Panc1 (cell line): Measurements from ENCODE around the gene CYB5B. TPM values are rescaled to one million over a fixed set of nuclear protein-coding genes. Genes with fewer than 3 reads are reported as not detected.
A peak's percentile ranks its signal among the peaks of the same experiment; 100 is the strongest.

Experiments used
- ATAC-seq: fragments of 200-7000 bp; cut with Tn5 transposase; 2 replicates; pipeline ENCODE4 v1.9.1; 2020; ENCODE audit warnings: mild to moderate bottlenecking, moderate library complexity
- BruUV-seq: library from RNA; stranded (reverse); fragments of 400-500 nt; replicated peaks from 2 replicates; lab custom pipeline; 2021; lab: Mats Ljungman, UMichigan
- CTCF ChIA-PET: fragments of 300-600 bp; sonication (Branson Sonifier 250); formaldehyde crosslinking; loops from one replicate; lab custom pipeline; 2022; ENCODE audit warnings: antibody characterized with exemption; lab: Charles Lee
- POLR2A ChIA-PET: fragments of 300-600 bp; sonication (Branson Sonifier 250); formaldehyde crosslinking; loops from one replicate; lab custom pipeline; 2022; ENCODE audit warnings: antibody characterized with exemption; lab: Charles Lee
- DNase-seq: peaks from one replicate; pipeline ENCODE4 v3.0.0-alpha.2; 2010; ENCODE audit warnings: low read depth, low spot score
- H3K27ac ChIP-seq: 2 replicates; pipeline ENCODE4 v1.5.1; 2011; ENCODE audit warnings: mild to moderate bottlenecking, low read length, inconsistent platforms
- H3K27me3 ChIP-seq: fragments of 200-500 bp; sonication (Bioruptor generic); 2 replicates; pipeline ENCODE4 v1.6.0; 2014; ENCODE audit warnings: low read length, inconsistent platforms; ENCODE audit not compliant: control insufficient read depth, insufficient read depth
- H3K36me3 ChIP-seq: fragments of 200-500 bp; sonication (Bioruptor generic); 2 replicates; pipeline ENCODE4 v1.5.1; 2014; ENCODE audit warnings: inconsistent platforms, mild to moderate bottlenecking, low read length, moderate library complexity; ENCODE audit not compliant: control insufficient read depth, insufficient read depth
- H3K4me1 ChIP-seq: 2 replicates; pipeline ENCODE4 v1.5.1; 2011; ENCODE audit warnings: inconsistent platforms, mild to moderate bottlenecking, low read length, moderate library complexity; ENCODE audit not compliant: control insufficient read depth, insufficient read depth
- H3K4me3 ChIP-seq, 2 experiments: 2 replicates each; pipeline ENCODE4 v1.5.1; 2011 to 2012; ENCODE audit warnings: low read depth in 2 of 2, low read length in 2 of 2, mild to moderate bottlenecking in 2 of 2, inconsistent platforms in 1 of 2, moderate library complexity in 1 of 2
- H3K9me3 ChIP-seq: fragments of 200-500 bp; sonication (Bioruptor generic); 2 replicates; pipeline ENCODE4 v1.5.1; 2014; ENCODE audit warnings: low read depth, mild to moderate bottlenecking, inconsistent platforms, low read length, moderate library complexity; ENCODE audit not compliant: control insufficient read depth, insufficient read depth
- CTCF ChIP-seq: fragments of 450-650 bp; IDR thresholded peaks from 2 replicates; pipeline ENCODE4 v1.5.1; 2017; ENCODE audit warnings: mild to moderate bottlenecking
- POLR2AphosphoS5 ChIP-seq: IDR thresholded peaks from 2 replicates; pipeline ENCODE4 v1.6.1; 2012; ENCODE audit warnings: mild to moderate bottlenecking, low read depth, low read length, moderate library complexity
- REST ChIP-seq, 2 experiments: IDR thresholded peaks; 2 replicates each; pipeline ENCODE4 v1.6.1; 2011 to 2012; ENCODE audit warnings: low read depth in 2 of 2, control low read depth in 1 of 2, low read length in 1 of 2, mild to moderate bottlenecking in 1 of 2, moderate library complexity in 1 of 2; ENCODE audit not compliant: insufficient read depth in 1 of 2
- SIN3A ChIP-seq: IDR thresholded peaks from 2 replicates; pipeline ENCODE4 v1.6.1; 2012; ENCODE audit warnings: low read depth, mild to moderate bottlenecking, low read length, moderate library complexity, borderline replicate concordance; ENCODE audit not compliant: insufficient read depth
- TCF7L2 ChIP-seq: IDR thresholded peaks from 2 replicates; pipeline ENCODE4 v1.6.1; 2011; ENCODE audit warnings: mild to moderate bottlenecking, low read depth, low read length, inconsistent platforms
- in situ Hi-C: cut with HindIII; loops from 2 replicates; pipeline ENCODE4 v1.10.0; 2016; ENCODE audit warnings: low sequenced_read_pairs, low pct_unique_long_range_greater_than_20kb
- intact Hi-C: fragments of 100-400 bp; cut with micrococcal nuclease; formaldehyde crosslinking; loops from one replicate; pipeline ENCODE4 v1.10.0; 2022; ENCODE audit not compliant: unreplicated experiment
- total RNA-seq: library from RNA; stranded (reverse); gene quantifications from one replicate; pipeline ENCODE4 v1.2.1, GENCODE V29; 2021; ENCODE audit not compliant: unreplicated experiment

CYB5B gene
- total RNA-seq, 1 experiment from 2014 or later: 326 TPM

GRCh38 chr16:69406780-69407331 is 17.6 kb upstream of the CYB5B start:
- H3K36me3 ChIP-seq: no peaks in the 10 kb centered on the region
- H3K27ac ChIP-seq: peak overlapping the region; percentile 95
- H3K9me3 ChIP-seq: no peaks in the 10 kb centered on the region
- no peaks in the 10 kb centered on the region for H3K27me3 ChIP-seq
- no peak overlapping the region for H3K4me3 ChIP-seq
- CTCF ChIA-PET: no interaction called here
- peaks cover 56% of the 10 kb centered on the region for H3K4me1 ChIP-seq
- DNase-seq (no peak), ATAC-seq (no peak)
- in situ Hi-C loops (no loop called here), intact Hi-C loops (no loop called here)
- TF ChIP-seq POLR2AphosphoS5: no peak
- TF ChIP-seq REST (IDR thresholded peaks at IDR 0.05; ENCODE audit: insufficient read depth in 1 of 2, low read depth in 2 of 2, low read length in 1 of 2): no peak
- no peak for TF ChIP-seq SIN3A
- TF ChIP-seq TCF7L2: no peak
- no peak for TF ChIP-seq CTCF
- POLR2A ChIA-PET: interaction anchor here (0.7 kb wide), 1 partner anchor 9 kb away, joined by 10 read pairs; no protein-coding TSS in a partner anchor
- BruUV-seq: no TSS peak

GRCh38 chr16:69407702-69408323 is 16.6 kb upstream of the CYB5B start:
- BruUV-seq: no TSS peak
- no peak for ATAC-seq
- H3K27ac ChIP-seq: peak overlapping the region; percentile 94

GRCh38 chr16:69408475-69408874 is 15.9 kb upstream of the CYB5B start:
- CTCF ChIA-PET: interaction anchor here (0.6 kb wide), 1 partner anchor 60 kb away, joined by 3 read pairs; no protein-coding TSS in a partner anchor
- no TSS peak for BruUV-seq

More at GRCh38 chr16:69407702-69408323, 16.6 kb upstream of the CYB5B start:
- Histone ChIP-seq H3K27me3 (no peaks in the 10 kb centered on the region), H3K9me3 (no peaks in the 10 kb centered on the region), H3K4me3 (no peak overlapping the region), H3K4me1 (peaks cover 60% of the 10 kb centered on the region), H3K36me3 (no peaks in the 10 kb centered on the region)
- in situ Hi-C loops: no loop called here
- ChIA-PET POLR2A (no interaction called here), CTCF (no interaction called here)
- intact Hi-C loops: no loop called here
- no peak for DNase-seq
- no peak for TF ChIP-seq POLR2AphosphoS5

More at GRCh38 chr16:69408475-69408874, 15.9 kb upstream of the CYB5B start:
- H3K4me1 ChIP-seq: peaks cover 61% of the 10 kb centered on the region
- TF ChIP-seq SIN3A (no peak), REST (IDR thresholded peaks at IDR 0.05; ENCODE audit: insufficient read depth in 1 of 2, low read depth in 2 of 2, low read length in 1 of 2) (no peak), CTCF (no peak), POLR2AphosphoS5 (no peak), TCF7L2 (no peak)
- H3K4me3 ChIP-seq: no peak overlapping the region
- POLR2A ChIA-PET: interaction anchor here (0.5 kb wide), 1 partner anchor 389 kb away, joined by 3 read pairs; no protein-coding TSS in a partner anchor
- intact Hi-C loops (no loop called here), in situ Hi-C loops (no loop called here)
- ATAC-seq (no peak), DNase-seq (no peak)
- H3K27me3 ChIP-seq: no peaks in the 10 kb centered on the region
- H3K27ac ChIP-seq: peak overlapping the region; percentile 94
- no peaks in the 10 kb centered on the region for H3K36me3 ChIP-seq
- H3K9me3 ChIP-seq: no peaks in the 10 kb centered on the region
